ENCODE data around the gene YPEL4. TPM values are rescaled to one million over a fixed set of nuclear protein-coding genes. Genes with fewer than 3 reads are reported as not detected.

Gene YPEL4
- total and polyA plus RNA-seq, 7 donors = 1.2 to 4.4 (median 2.5) TPM

DNA sequence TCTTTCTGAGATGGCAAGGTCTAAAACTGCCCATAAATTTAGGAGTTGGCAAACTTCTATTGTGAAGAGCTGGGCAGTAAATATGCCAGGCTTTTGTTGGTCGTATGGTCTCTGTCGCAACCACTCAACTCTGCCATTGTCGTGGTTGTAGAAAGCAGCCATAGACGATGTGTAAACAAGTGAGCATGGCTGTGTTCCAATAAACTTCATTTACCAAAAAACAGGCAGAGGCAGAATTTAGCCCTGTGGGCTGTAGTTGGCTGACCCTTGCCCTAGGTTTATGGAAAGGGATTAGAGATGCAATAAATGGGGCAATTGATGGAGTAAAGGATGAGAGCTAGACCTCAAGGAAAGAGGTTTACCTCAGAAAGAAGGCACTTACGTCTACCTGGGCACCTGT lies 17.6 kb downstream of the YPEL4 start:
- 21 to 58% methylated on average over 5 of the region's 5 CpGs for WGBS, 2 donors
- no peak for DNase-seq

DNA sequence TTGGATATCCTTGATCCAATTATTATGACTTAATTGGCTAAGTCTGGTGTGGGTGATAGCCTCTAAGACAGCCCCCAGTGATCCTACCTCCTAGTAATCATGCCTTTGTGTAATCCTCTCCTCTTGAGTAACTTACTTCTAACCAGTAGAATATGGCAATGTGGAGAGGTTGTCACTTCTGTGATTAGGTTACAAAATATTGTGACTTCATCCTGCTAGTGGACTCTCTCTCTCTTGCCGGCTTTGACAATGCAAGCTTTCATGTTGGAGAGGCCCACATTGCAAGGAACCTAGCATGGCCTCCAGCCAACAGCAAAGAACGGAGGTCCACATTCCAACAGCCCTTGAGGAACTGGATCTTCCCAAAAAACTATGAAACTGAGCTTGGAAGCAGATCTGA lies 19.5 kb downstream of the YPEL4 start:
- H3K36me3 ChIP-seq = no peaks in the 10 kb centered on the region
- no peak for TF ChIP-seq POLR2A (IDR thresholded peaks at IDR 0.05)
- TF ChIP-seq, protein P1, sequence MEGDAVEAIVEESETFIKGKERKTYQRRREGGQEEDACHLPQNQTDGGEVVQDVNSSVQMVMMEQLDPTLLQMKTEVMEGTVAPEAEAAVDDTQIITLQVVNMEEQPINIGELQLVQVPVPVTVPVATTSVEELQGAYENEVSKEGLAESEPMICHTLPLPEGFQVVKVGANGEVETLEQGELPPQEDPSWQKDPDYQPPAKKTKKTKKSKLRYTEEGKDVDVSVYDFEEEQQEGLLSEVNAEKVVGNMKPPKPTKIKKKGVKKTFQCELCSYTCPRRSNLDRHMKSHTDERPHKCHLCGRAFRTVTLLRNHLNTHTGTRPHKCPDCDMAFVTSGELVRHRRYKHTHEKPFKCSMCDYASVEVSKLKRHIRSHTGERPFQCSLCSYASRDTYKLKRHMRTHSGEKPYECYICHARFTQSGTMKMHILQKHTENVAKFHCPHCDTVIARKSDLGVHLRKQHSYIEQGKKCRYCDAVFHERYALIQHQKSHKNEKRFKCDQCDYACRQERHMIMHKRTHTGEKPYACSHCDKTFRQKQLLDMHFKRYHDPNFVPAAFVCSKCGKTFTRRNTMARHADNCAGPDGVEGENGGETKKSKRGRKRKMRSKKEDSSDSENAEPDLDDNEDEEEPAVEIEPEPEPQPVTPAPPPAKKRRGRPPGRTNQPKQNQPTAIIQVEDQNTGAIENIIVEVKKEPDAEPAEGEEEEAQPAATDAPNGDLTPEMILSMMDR (IDR thresholded peaks at IDR 0.05) = no peak
- TF ChIP-seq EP300 (IDR thresholded peaks at IDR 0.05) = no peak
- TF ChIP-seq POLR2AphosphoS5 (IDR thresholded peaks at IDR 0.05) = no peak
- no peak overlapping the region for H3K4me3 ChIP-seq
- H3K4me1 ChIP-seq = no peaks in the 10 kb centered on the region
- intact Hi-C loops (cut with DNase I) = no loop called here
- H3K9me3 ChIP-seq = no peaks in the 10 kb centered on the region
- 63 to 88% methylated on average over 2 of the region's 2 CpGs for WGBS, 2 donors
- H3K27me3 ChIP-seq = no peaks in the 10 kb centered on the region
- DNase-seq = no peak
- no peak overlapping the region for H3K27ac ChIP-seq

More for the DNA sequence above, 17.6 kb downstream of the YPEL4 start:
- no peak for TF ChIP-seq POLR2A (IDR thresholded peaks at IDR 0.05)
- TF ChIP-seq POLR2AphosphoS5 (IDR thresholded peaks at IDR 0.05) = no peak
- TF ChIP-seq EP300 (IDR thresholded peaks at IDR 0.05) = no peak
- TF ChIP-seq, protein P1 (IDR thresholded peaks at IDR 0.05) = no peak
- Histone ChIP-seq H3K4me1 (no peaks in the 10 kb centered on the region), H3K36me3 (no peaks in the 10 kb centered on the region), H3K9me3 (no peaks in the 10 kb centered on the region), H3K27me3 (no peaks in the 10 kb centered on the region), H3K27ac (no peak overlapping the region), H3K4me3 (no peak overlapping the region)
- intact Hi-C loops (cut with DNase I) = no loop called here

DNA sequence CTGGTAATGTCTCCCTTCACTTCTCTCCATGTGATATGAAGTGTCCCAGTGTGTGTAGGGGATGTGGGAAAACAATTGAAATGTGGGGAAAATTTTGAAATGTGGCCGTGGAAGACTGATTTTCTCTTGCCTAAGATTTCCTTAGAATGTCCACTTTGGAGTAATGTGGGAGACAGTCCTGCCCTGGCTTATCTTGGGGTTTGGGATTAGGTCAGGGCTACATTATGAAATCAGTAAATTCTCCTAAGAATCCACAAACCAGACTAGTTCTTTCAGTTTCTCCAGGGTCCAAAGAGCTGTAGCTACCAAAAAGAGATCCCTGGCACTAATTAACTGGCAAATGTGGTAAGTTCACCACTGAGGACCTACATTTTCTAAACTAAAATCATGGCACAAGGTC lies 22.8 kb downstream of the YPEL4 start:
- no peak for TF ChIP-seq POLR2AphosphoS5 (IDR thresholded peaks at IDR 0.05)
- TF ChIP-seq, protein P1 (IDR thresholded peaks at IDR 0.05) = no peak
- no peak for TF ChIP-seq POLR2A (IDR thresholded peaks at IDR 0.05)
- TF ChIP-seq EP300 (IDR thresholded peaks at IDR 0.05) = no peak
- DNase-seq = no peak
- H3K4me3 ChIP-seq = no peak overlapping the region
- no peaks in the 10 kb centered on the region for H3K4me1 ChIP-seq
- intact Hi-C loops (cut with DNase I) = no loop called here
- no peak overlapping the region for H3K27ac ChIP-seq
- H3K36me3 ChIP-seq = no peaks in the 10 kb centered on the region
- 82 to 85% methylated on average over 1 of the region's 1 CpG for WGBS, 2 donors
- H3K9me3 ChIP-seq = no peaks in the 10 kb centered on the region
- no peaks in the 10 kb centered on the region for H3K27me3 ChIP-seq

DNA sequence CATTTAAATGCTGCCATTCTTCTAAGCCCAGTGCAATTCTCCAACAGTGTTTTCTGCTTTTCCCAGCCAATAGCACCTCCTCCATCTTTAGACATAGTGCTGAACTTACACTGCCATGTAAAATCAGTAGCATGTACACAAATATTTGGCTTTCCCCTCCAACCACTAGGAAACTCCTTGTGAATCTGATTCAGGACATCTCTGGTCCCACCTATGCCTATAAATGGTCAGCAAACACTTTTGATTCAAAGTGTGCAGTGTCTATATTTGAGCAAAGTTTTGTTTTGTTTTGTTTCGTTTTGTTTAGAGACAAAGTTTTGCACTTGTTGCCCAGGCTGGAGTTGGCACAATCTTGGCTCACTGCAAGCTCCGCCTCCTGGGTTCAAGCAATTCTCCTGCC lies 24.8 kb downstream of the YPEL4 start:
- H3K9me3 ChIP-seq = peaks cover 0 to under 1% (median 0%) of the 10 kb centered on the region in 4 donors
- H3K4me1 ChIP-seq = no peaks in the 10 kb centered on the region
- H3K4me3 ChIP-seq = no peak overlapping the region
- no peak for DNase-seq
- no peaks in the 10 kb centered on the region for H3K27me3 ChIP-seq
- H3K36me3 ChIP-seq = no peaks in the 10 kb centered on the region
- intact Hi-C loops (cut with DNase I) = no loop called here
- WGBS, 2 donors = 86 to 89% methylated on average over 2 of the region's 2 CpGs
- TF ChIP-seq, protein P1 (IDR thresholded peaks at IDR 0.05) = no peak
- TF ChIP-seq EP300 (IDR thresholded peaks at IDR 0.05) = no peak
- no peak for TF ChIP-seq POLR2AphosphoS5 (IDR thresholded peaks at IDR 0.05)
- TF ChIP-seq POLR2A (IDR thresholded peaks at IDR 0.05) = no peak
- no peak overlapping the region for H3K27ac ChIP-seq

DNA sequence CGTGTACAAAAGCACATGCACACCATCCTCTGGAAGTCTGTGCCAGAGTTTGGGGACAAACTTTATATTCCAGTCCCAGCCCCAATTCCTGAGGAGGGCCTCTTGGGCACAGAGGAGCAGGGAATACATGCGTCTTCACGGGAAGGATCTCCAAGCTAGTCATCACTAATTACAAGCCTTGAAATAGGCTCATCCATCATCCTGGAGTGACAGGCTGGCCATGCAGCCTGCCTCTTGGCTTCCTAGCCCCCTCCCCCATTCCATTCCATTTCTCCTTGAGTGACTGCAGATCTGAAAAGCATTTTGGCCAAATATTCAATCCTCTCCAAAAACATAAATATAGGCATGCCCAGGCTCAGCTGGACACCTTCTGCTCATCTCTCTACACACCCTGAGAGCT lies 27.4 kb downstream of the YPEL4 start:
- Histone ChIP-seq H3K9me3 (peaks cover 0 to 6% (median 0%) of the 10 kb centered on the region in 4 donors), H3K4me1 (no peaks in the 10 kb centered on the region), H3K27me3 (no peaks in the 10 kb centered on the region), H3K36me3 (no peaks in the 10 kb centered on the region), H3K4me3 (no peak overlapping the region), H3K27ac (no peak overlapping the region)
- intact Hi-C loops (cut with DNase I) = no loop called here
- TF ChIP-seq POLR2A (IDR thresholded peaks at IDR 0.05) = no peak
- no peak for TF ChIP-seq POLR2AphosphoS5 (IDR thresholded peaks at IDR 0.05)
- TF ChIP-seq EP300 (IDR thresholded peaks at IDR 0.05) = no peak
- TF ChIP-seq, protein P1 (IDR thresholded peaks at IDR 0.05) = no peak
- DNase-seq = no peak
- 48 to 74% methylated on average over 3 of the region's 3 CpGs for WGBS, 2 donors

All from sigmoid colon (tissue), 7 donors.